Fibroblast of skin of left quadriceps (primary cell): ENCODE results near the gene COL1A2.

ENCODE experiments used
- DNase-seq, 2 experiments: peaks; one replicate each; pipeline ENCODE4 v3.0.0-alpha.2; 2013; ENCODE audit warnings: low read depth in 2 of 2

COL1A2 gene

DNA sequence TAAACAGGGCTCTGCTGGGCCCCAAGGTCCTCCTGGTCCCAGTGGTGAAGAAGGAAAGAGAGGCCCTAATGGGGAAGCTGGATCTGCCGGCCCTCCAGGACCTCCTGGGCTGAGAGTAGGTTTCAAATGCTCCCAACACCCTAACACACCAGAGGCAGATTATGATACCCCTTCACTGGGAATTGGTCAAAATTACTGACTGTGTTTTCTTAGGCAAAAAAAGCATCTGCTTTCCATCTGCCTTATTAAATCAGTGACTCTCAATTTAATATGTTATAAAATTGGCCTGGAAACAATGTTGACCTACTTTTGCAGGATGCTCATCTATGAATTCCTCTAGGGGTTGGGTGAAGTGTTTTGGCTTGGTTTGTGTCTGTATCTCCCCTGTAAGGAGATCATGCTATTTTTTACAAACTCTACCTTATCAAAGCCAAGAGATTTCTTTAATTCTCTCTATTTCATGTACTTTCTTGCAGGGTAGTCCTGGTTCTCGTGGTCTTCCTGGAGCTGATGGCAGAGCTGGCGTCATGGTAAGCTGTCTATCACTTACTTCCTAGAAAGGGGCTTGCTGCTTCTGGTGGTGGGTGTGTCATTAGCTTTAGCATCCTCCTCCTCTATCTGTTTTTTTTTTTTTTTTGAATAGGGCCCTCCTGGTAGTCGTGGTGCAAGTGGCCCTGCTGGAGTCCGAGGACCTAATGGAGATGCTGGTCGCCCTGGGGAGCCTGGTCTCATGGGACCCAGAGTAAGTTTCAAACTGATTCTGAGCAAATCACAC, 15.9 kb downstream of the COL1A2 start:
- DNase-seq, result no peak

DNA sequence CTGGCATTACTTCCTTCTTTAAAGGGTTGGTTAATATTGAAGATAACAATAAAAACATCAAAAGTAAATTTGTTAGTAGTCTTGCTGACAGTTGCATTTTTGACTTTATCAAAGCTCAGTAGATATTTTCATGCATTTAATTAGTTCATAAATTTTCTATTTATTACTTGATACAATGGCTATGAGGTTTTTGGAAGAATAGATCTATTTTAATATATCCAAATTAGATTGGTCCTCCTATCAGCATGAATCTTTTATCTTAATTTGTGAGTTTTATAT, 16.4 kb downstream of the COL1A2 start:
- DNase-seq, result no peak

GRCh38 chr7:94412762-94413322, 18.1 kb downstream of the COL1A2 start:
- DNase-seq, result no peak

DNA sequence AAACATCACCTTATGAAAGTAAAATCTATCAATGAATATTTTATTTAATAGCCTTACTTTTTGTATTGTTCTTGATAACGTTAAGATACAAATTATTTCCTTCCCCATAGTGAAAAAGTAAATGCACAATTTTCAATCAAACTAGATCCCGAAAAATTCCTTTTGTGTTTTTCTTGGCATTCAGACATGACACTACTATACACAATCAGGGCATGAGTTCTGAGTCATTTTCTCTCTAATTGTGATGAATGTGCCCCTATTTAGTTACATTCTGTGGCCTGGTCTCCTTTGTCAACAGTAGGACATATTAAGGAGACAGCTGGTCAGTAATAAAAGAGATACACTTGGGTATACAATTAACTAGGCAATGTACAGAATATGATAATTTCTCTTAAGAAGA, 19.8 kb downstream of the COL1A2 start:
- DNase-seq, result no peak

- no peak for DNase-seq
Measured at GRCh38 chr7:94414980-94415379, 20.3 kb downstream of the COL1A2 start.

GRCh38 chr7:94417306-94417705, 22.6 kb downstream of the COL1A2 start:
- DNase-seq, result no peak

DNA sequence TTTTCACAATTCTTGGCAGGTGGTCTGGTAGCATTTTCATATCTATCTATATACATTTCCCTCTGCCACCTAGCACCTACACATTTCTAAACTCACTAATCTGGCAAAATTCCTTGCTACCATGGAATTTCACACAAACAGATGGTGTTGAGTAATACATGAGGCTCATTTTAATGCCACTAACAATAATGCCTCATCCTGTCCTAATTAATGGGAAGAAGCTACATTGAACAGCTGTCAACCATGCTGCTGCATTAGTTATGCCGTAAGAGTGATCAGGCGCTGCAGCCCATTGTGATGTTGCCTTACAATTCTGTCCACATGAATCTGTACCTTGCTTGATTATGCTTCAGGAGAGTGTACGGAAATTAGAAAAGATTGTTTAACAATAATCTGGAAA, 23.2 kb downstream of the COL1A2 start:
- DNase-seq, result peak; percentile 64 to 70

DNA sequence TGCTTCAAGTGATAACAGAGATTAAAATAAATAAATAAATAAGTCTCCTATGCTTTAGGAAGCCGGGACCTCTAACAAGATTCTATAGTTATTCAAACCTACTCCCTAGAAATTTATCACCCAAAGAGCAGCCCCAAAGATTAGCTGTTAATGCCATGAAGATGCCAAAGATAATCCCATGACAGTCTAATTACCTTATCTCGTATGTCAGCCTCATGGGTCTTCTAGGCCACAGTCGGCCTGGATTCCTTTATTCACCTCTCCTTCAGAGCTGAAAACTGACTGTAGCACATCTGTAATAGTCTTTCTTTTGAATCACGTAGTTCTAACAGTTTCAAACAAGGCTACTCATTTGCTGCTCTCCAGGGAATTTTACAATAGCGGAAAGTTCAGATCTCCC, 24.2 kb downstream of the COL1A2 start:
- no peak for DNase-seq

DNA sequence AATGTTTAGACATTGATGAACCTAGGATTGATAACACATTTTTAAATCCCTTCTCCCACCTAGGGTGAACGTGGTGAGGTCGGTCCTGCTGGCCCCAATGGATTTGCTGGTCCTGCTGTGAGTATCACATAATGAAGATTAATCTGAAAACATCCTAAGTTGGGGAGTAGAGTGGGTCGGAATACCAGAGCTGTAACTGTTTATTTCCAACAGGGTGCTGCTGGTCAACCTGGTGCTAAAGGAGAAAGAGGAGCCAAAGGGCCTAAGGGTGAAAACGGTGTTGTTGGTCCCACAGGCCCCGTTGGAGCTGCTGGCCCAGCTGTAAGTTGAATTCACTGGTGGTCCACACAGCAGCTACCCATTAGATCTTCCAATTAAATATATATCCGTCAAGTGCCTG, 25.6 kb downstream of the COL1A2 start:
- DNase-seq, result no peak

- no peak for DNase-seq
Measured at GRCh38 chr7:94421681-94422080, 27.0 kb downstream of the COL1A2 start.

GRCh38 chr7:94422136-94422535, 27.4 kb downstream of the COL1A2 start:
- DNase-seq, result no peak

- no peak for DNase-seq
Measured at GRCh38 chr7:94422827-94423460, 28.2 kb downstream of the COL1A2 start.

- peak; percentile 63 to 73 for DNase-seq
Measured at GRCh38 chr7:94423863-94424735, 29.4 kb downstream of the COL1A2 start.

DNA sequence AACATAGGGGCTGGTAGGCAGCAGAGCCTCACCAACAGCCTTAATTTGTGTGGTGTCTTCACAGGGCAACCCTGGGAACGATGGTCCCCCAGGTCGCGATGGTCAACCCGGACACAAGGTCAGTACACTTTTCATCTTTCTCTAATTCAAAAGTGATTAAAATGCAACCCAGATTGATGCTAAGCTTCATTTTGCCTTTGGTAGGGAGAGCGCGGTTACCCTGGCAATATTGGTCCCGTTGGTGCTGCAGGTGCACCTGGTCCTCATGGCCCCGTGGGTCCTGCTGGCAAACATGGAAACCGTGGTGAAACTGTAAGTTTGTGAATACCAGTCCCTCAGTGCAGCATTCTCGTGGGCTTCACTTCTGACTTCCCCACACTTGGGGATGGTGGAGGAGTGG, 30.9 kb downstream of the COL1A2 start:
- no peak for DNase-seq

DNA sequence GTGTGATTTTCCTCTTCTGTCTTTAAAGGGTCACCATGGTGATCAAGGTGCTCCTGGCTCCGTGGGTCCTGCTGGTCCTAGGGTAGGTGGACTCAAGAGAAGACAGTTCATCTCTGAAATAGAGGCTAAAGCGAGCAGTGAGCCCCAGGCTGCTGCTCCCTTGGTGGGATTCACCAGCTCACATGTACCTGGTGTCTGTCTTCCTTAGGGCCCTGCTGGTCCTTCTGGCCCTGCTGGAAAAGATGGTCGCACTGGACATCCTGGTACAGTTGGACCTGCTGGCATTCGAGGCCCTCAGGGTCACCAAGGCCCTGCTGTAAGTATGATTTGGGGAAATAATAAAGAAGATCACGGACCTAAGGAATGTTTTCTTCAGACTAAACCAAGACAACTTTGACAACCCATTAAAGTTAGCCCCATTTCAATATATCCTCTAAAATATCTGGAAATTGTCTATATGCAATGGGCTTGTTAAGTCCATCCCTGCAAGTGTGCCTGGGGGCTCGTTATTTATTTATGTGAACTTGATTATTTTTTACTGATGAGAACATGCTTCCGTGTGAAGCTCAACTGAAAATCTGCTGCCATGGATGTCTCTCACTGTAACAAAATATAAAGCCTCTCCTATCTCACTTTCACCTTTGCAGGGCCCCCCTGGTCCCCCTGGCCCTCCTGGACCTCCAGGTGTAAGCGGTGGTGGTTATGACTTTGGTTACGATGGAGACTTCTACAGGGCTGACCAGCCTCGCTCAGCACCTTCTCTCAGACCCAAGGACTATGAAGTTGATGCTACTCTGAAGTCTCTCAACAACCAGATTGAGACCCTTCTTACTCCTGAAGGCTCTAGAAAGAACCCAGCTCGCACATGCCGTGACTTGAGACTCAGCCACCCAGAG, 32.5 kb downstream of the COL1A2 start:
- DNase-seq, result no peak

GRCh38 chr7:94429153-94429552, 34.5 kb downstream of the COL1A2 start:
- no peak for DNase-seq

- DNase-seq, result no peak
Measured at GRCh38 chr7:94431176-94431575, 36.5 kb downstream of the COL1A2 start.

- peak; percentile 61 for DNase-seq
Measured at GRCh38 chr7:94431619-94432280, 37.1 kb downstream of the COL1A2 start.

DNA sequence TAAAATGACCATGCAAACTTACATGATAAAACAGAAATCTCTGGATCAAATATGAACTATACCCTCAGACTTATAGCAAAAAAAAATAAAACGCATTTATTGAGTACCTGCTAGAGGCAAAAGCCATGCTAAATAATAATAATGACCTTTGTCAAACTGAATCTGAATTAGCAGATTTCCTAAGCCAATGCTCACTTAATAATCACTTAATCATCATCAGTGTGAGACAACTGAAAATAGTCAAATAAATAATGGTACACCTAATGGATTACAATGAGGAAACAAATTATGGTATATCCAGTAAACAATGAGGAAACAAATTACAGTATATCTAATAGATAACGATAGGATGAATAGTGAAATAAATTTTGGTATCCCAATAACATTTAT, 37.6 kb downstream of the COL1A2 start:
- no peak for DNase-seq

GRCh38 chr7:94432817-94433216, 38.1 kb downstream of the COL1A2 start:
- DNase-seq, result no peak

DNA sequence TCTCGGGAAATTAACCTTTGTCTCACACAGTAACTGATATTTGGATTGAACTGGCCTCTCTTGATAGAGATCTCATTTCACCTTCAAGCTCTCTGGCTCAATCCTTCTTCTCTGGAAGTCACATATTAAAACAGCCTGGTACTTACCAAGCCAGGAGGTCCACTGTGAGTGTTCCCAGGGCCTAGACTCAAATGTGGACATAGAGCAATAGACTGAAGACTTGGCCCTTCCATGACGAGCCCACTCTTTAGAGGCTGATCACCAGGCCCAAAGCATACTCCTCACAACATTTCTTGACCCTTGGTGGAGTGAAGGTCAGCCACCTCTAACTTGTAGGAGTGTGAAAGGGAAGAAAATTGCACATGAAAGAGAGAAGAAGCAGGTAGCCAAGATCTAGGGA, 38.5 kb downstream of the COL1A2 start:
- DNase-seq, result no peak
